IPS DF 4.7 (cell line): ENCODE measurements around the gene SAMD7.
A peak's percentile ranks its signal among the peaks of the same experiment; 100 is the strongest.

ENCODE experiments used
- DNase-seq: peaks from one replicate; pipeline ENCODE4 v3.0.0-alpha.2; 2013; ENCODE audit warnings: low spot score; ENCODE audit errors: extremely low read depth

Gene SAMD7

DNA sequence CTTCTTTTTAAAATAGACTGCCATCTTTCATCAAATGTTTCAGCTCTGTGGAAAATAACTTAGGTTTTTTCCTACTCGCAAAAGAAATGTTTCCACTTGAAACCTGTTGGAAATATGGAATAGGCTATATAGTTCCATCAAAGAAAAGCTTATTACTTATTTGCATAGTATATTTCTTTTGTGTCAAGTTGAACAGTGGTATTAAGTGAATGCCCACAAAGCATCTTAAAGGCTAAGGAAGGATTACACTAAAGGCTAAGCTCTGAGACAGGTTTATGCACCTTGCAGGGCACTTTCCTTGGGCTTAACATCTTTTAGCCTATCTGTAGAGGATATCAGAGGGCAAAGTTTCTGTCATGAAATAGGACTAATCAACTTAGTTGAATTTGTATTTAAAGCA is at the start of gene SAMD7:
Gene SAMD7, plus strand, starts transcription at position 301 of the 400 bp plus-strand sequence. CDS start 7,927 bp downstream, outside the sequence.
- DNase-seq, result no peak

GRCh38 chr3:169861871-169862270 is 49.5 kb upstream of the SAMD7 start:
- peak; percentile 28 for DNase-seq

GRCh38 chr3:169863458-169863899 is 47.9 kb upstream of the SAMD7 start:
- peak; percentile 82 for DNase-seq

- DNase-seq, result no peak
Observed at GRCh38 chr3:169864270-169864669, 47.1 kb upstream of the SAMD7 start.

- no peak for DNase-seq
Observed at GRCh38 chr3:169865176-169865767, 46.1 kb upstream of the SAMD7 start.

GRCh38 chr3:169867584-169868210 is 43.7 kb upstream of the SAMD7 start:
- no peak for DNase-seq

DNA sequence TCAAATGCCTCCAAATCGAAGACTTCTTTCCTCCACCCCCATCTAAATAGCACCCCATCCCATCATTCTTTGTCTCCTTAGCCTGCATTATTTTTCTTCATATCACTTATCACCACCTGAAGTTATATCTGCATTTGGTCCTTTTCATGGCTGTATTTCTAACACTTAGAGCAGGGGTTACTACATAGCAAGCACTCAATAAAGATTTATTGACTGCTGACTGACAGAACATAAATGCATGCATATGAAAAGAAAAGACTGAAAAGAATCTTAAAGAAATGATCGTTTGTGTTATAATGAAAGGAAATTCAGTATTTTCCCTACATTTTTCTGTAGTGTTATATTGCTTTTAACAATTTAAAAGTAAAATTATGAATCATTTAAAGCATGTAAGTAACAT is 43.0 kb upstream of the SAMD7 start:
- no peak for DNase-seq

DNA sequence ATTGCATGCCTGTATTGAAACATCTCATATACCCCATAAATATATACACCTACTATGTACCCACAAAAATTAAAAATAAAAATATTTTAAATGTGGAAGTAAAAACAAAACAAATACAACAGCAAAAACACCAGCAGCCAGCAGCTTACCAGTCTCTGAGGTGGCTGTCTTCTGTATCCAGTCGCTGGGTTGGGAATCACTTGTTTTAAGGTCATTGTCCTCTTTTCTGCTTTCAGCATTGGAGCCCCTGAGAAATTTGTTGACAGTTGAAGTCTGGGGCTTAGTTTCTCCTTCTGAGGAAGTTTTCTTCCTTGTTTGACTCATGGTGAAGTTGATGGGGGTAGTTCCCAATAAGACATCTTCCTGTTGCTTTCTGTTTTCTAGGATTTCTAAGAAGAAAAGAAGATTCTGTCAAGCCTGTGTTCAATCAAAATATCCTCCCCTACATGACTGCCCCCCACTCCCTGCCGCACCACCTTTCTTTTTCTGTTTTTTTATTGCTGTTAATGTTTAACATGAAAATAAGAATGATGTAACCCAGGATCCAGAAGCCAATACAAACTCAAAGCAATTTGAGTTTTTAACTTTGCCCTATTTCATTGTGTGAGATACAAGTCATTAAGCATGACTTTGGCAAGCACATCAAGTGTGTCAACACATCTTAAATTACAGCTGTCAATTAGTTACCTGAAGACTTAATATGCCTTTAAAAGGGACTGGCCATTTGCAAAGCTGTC is 41.7 kb upstream of the SAMD7 start, which contains the start of gene LRRC31:
Gene LRRC31, minus strand, starts transcription at position 452 of the 737 bp plus-strand sequence. Its CDS starts 128 bp downstream, at position 324.
- DNase-seq, result no peak

GRCh38 chr3:169871129-169871886 is 40.1 kb upstream of the SAMD7 start:
- DNase-seq, result no peak

GRCh38 chr3:169879013-169879557 is 32.3 kb upstream of the SAMD7 start:
- DNase-seq, result no peak

- no peak for DNase-seq
Observed at GRCh38 chr3:169879845-169880575, 31.4 kb upstream of the SAMD7 start.

DNA sequence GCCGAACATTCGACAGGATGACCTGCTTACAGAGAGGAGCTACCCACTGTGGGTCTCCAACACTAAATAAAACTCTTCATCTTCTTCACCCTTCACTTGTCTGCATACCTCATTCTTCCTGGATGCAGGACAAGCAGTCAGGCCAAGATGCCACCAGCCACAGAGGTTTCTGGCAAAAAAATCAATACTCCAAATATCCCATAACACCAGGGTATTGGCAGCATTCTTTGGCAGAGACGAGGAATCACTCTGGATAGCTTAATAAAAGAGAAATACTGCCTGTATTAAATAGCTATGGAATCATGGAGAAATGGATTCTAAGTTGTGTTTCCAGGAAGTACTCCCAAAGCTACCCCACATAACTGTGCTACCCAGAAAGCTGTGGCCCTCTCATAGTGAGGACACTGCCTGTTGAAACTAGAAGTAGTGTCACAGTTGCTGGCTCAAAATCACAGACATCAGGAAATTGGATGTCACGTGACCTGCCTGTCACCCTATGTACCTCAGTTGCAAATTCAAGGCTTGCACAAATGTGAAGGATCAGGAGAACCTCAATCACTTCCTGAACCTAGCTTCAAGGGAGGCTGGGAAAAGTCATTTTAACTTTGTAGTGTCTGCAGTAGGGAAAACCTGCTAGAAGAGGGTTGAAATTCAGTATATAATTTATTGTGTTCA is 30.7 kb upstream of the SAMD7 start:
- DNase-seq, result no peak

DNA sequence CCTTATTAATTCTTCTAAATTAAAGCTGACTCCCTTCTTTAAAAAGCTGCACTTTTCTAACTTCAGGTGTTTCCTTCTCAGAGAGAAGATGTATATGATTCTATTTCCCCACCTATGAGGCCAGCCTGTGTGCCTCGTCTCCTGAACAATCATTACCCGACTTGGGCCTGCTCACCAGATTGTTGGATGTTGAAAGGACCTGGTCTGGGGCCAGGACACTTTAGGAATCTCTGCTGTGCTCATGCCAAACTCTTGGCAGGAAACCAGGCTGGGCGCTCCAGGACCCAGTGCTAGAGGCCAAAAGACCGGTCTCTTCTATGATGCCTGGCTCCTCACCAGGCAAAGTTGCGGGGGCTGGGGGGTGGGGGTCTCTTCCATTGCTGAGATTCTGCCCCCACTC is 24.7 kb upstream of the SAMD7 start:
- DNase-seq, result no peak

GRCh38 chr3:169891886-169892285 is 19.5 kb upstream of the SAMD7 start:
- DNase-seq, result no peak

DNA sequence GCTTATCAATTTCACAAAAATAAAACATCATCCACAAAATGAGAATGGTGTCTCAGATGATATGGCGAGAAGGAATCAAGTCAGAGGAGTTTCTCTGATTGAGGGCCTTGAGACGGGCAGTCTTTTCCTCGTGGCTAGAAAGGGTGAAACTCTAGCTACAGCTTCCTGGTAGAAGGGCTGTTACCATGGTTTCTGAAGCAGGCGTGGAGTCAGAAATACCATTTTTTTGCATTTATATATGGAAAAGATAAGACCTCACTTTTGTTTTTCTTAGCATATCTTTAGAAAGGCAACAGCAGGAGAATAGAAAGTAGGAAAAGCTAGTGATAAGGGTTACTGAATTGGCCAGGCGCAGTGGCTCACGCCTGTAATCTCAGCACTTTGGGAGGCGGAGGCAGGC is 17.3 kb upstream of the SAMD7 start:
- DNase-seq, result no peak

DNA sequence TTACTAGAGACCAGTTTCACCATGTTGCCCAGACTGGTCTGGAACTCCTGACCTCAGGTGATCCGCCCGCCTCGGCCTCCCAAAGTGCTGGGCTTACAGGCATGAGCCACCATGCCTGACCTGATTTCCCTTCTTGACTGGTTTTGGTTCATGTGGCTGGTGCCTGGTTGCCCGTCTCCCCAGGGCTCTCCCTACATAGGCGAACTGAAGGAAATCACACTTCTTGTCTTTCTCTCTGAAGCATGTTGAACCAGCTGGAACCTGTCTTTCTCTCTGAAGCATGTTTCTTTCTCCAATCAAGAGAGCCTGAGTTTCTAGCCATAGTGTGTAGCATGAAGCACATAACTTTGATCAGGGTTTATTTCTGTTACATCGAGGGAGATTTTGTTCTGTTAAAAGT is 16.3 kb upstream of the SAMD7 start:
- no peak for DNase-seq

- DNase-seq, result no peak
Observed at GRCh38 chr3:169897284-169897683, 14.1 kb upstream of the SAMD7 start.

DNA sequence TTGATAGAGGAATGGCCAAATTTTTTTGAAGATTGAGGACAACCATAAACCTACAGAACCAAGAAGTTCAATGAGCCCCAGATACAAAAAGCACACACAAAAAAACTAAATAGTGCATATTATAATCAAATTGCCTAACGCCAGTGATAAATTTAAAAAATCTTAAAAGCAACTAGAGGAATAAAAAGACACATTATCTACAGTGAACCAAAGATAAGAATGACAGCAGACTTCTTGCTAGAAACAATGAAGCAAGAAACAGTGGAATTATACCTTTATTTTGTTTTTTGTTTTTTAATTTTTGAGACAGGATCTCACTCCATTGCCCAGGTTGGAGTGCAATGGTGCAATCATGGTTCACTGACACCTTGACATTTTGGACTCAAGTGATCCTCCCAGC is 9.9 kb upstream of the SAMD7 start:
- no peak for DNase-seq

- DNase-seq, result no peak
Observed at GRCh38 chr3:169905404-169905803, 6.0 kb upstream of the SAMD7 start.

DNA sequence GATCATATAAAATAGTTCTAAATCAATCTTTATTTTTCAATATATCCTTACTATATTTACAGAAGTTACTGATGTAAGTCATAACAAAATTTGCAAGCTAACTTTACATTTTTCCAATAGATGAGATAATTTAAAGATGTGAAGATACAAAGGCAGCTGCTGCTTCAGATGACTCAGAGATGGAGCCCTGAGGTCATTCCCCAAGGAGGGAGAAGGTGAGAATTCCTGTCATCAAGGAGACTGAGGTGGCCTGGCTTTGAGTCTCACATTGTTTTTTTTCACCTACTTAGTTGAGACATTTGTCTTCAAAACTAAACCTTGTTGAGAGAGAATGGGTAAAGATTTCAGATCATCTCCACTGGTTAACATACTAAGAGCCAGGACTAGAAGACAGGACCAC is 3.9 kb upstream of the SAMD7 start:
- DNase-seq, result no peak
